Kidney epithelial cell (primary cell): ENCODE data around the gene THY1. TPM values are rescaled to one million over a fixed set of nuclear protein-coding genes. Genes with fewer than 3 reads are reported as not detected.

Experiments
- DNase-seq: peaks from one replicate; pipeline ENCODE4 v3.0.0-alpha.2; 2010; ENCODE audit warnings: low read depth
- H3K27me3 ChIP-seq: 2 replicates; pipeline ENCODE4 v1.6.0; 2011; ENCODE audit warnings: low read length; ENCODE audit not compliant: control insufficient read depth, insufficient read depth
- H3K36me3 ChIP-seq: 2 replicates; pipeline ENCODE4 v1.5.1; 2011; ENCODE audit warnings: low read length; ENCODE audit not compliant: control insufficient read depth, insufficient read depth
- H3K4me3 ChIP-seq: 2 replicates; pipeline ENCODE4 v1.5.1; 2011; ENCODE audit warnings: low read depth, mild to moderate bottlenecking, control low read depth, low read length
- CTCF ChIP-seq: IDR thresholded peaks from 2 replicates; pipeline ENCODE4 v1.5.1; 2011; ENCODE audit warnings: mild to moderate bottlenecking, moderate library complexity, low read length, control low read depth, inconsistent platforms; ENCODE audit not compliant: insufficient read depth, poor library complexity, severe bottlenecking
- total RNA-seq: library from RNA; depleted of rRNA; stranded (reverse); fragments of >200 nt; gene quantifications from 2 replicates; pipeline ENCODE4 v1.2.3, GENCODE V29; 2015

Gene THY1
- total RNA-seq, 1 donor from 2014 or later, result 5.4 TPM

- no peaks in the 10 kb centered on the region for H3K27me3 ChIP-seq
- DNase-seq, result peak; percentile 80
- peak within 1 kb of the TSS; percentile 33 for H3K4me3 ChIP-seq
- TF ChIP-seq CTCF, result peak; percentile 87
- no peaks in the 10 kb centered on the region for H3K36me3 ChIP-seq
Observed at GRCh38 chr11:119381181-119381988, 41.6 kb downstream of the THY1 start, which contains the start of gene USP2. TSS of gene USP2 (minus strand) at chr11:119381690. CDS start at chr11:119373480, 8,210 bp downstream.

GRCh38 chr11:119380827-119381180, 42.2 kb downstream of the THY1 start:
- Histone ChIP-seq H3K36me3 (no peaks in the 10 kb centered on the region), H3K27me3 (no peaks in the 10 kb centered on the region), H3K4me3 (peak overlapping the region; percentile 33)
- DNase-seq, result no peak
- no peak for TF ChIP-seq CTCF

DNA sequence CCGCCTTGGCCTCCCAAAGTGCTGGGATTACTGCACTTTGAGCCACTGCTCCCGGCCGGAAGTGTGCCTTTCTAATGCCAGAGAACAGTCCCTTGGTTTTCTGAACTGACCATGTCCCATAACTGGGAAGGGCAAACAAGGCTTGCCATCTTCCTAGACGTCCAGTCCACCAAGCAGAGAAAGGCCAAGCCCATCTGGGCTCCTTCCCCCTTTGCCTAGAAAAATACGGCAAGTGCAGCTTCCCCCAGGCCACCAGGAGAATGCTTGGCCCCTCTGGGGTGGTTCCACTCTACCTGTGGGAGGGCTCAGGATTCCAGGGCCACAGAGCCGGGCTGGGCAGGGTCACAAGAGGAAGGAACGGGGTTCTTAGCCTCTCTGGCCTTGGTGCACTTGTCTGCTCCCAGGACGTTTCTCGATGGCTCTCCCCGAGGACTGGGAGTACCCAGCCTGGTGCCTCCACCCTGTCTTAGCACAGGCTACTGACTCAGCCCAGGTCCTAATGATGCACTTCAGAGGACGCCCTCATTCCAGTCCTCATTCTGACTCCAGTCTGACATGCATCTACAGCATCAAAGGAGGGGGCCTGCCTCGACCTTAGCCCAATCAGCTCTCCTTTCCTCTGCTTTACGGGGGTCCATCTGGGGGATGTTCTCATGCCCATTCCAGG, 42.7 kb downstream of the THY1 start:
- Histone ChIP-seq H3K27me3 (no peaks in the 10 kb centered on the region), H3K36me3 (no peaks in the 10 kb centered on the region), H3K4me3 (no peak overlapping the region)
- TF ChIP-seq CTCF, result no peak
- DNase-seq, result no peak

DNA sequence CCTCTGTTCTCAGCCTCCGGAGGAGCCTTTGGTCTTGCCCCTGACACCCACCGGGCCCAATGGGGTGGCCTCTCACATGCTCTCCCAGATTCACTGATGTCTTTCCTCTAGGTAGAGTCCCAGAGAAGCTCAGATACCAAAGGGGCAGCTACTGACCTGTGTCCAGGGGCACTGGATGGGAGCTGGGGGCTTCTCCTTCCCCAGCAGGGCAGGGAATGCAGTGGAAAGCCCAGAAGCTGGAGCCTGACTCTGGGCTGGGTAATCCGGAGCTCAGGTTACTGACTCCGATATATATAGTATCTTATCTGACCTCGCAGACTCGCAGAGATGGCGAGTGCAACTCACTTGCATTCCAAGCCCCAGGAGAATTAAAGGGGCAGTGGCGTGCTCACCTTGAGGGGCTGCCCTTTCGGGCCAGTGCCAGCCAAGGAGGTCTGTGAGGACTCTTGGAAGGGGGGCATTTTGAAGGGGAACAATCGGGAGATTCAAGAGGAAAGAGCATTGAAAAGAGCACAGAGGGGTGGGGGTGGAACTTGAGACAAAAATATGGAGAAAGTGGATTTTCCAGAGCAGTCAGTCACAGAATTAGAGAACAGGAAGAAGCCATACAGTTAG, 44.0 kb downstream of the THY1 start:
- no peaks in the 10 kb centered on the region for H3K36me3 ChIP-seq
- H3K27me3 ChIP-seq, result no peaks in the 10 kb centered on the region
- TF ChIP-seq CTCF, result no peak
- H3K4me3 ChIP-seq, result no peak overlapping the region
- DNase-seq, result no peak

- DNase-seq, result no peak
- TF ChIP-seq CTCF, result no peak
- Histone ChIP-seq H3K27me3 (no peaks in the 10 kb centered on the region), H3K36me3 (no peaks in the 10 kb centered on the region), H3K4me3 (no peak overlapping the region)
Observed at GRCh38 chr11:119377961-119378667, 44.9 kb downstream of the THY1 start.
